AG20443 (cell line): ENCODE results near the gene PDE1C.

Source experiments
- DNase-seq: peaks from one replicate; pipeline ENCODE4 v3.0.0; 2012; ENCODE audit warnings: low spot score, mixed read lengths

Gene PDE1C

GRCh38 chr7:32074787-32075585, 4.8 kb upstream of the PDE1C start:
- no peak for DNase-seq

GRCh38 chr7:32073533-32073932, 3.3 kb upstream of the PDE1C start:
- DNase-seq: no peak

- DNase-seq: no peak
Measured at GRCh38 chr7:32072397-32072796, 2.2 kb upstream of the PDE1C start.

- DNase-seq: no peak
Measured at GRCh38 chr7:32071466-32072091, 1.4 kb upstream of the PDE1C start.

- no peak for DNase-seq
Measured at GRCh38 chr7:32070051-32070405, 179 bp downstream of the PDE1C start.

GRCh38 chr7:32069116-32069650, 1.0 kb downstream of the PDE1C start:
- no peak for DNase-seq

- no peak for DNase-seq
Measured at GRCh38 chr7:32068411-32069101, 1.7 kb downstream of the PDE1C start.

GRCh38 chr7:32066441-32066840, 3.8 kb downstream of the PDE1C start:
- peak; percentile 48 for DNase-seq

GRCh38 chr7:32063614-32064013, 6.6 kb downstream of the PDE1C start:
- DNase-seq: no peak

GRCh38 chr7:32062150-32062549, 8.1 kb downstream of the PDE1C start:
- peak; percentile 33 for DNase-seq

- no peak for DNase-seq
Measured at GRCh38 chr7:32061346-32061745, 8.9 kb downstream of the PDE1C start.

GRCh38 chr7:32059289-32060011, 10.8 kb downstream of the PDE1C start:
- DNase-seq: no peak

GRCh38 chr7:32058002-32058401, 12.2 kb downstream of the PDE1C start:
- DNase-seq: no peak

GRCh38 chr7:32056767-32057166, 13.4 kb downstream of the PDE1C start:
- DNase-seq: no peak

GRCh38 chr7:32053204-32053603, 17.0 kb downstream of the PDE1C start:
- no peak for DNase-seq

GRCh38 chr7:32051128-32051527, 19.1 kb downstream of the PDE1C start:
- DNase-seq: no peak

- DNase-seq: no peak
Measured at GRCh38 chr7:32049599-32049998, 20.6 kb downstream of the PDE1C start.

- no peak for DNase-seq
Measured at GRCh38 chr7:32048970-32049491, 21.2 kb downstream of the PDE1C start.

GRCh38 chr7:32047801-32048200, 22.4 kb downstream of the PDE1C start:
- DNase-seq: no peak

- no peak for DNase-seq
Measured at GRCh38 chr7:32047075-32047474, 23.1 kb downstream of the PDE1C start.

- no peak for DNase-seq
Measured at GRCh38 chr7:32045228-32045627, 25.0 kb downstream of the PDE1C start.

GRCh38 chr7:32044739-32045138, 25.5 kb downstream of the PDE1C start:
- DNase-seq: no peak
